HG02938 (cell line): ENCODE measurements around the gene AVP.
"Not testable (repeated sequence)": the region's sequence is repeated elsewhere in the genome, so short reads cannot be mapped to it uniquely, and the experiment has no call there.

Source experiments
- ATAC-seq: cut with Tn5 transposase; IDR thresholded peaks from one replicate; pipeline ENCODE4 v1.9.1; 2021; ENCODE audit warnings: mild to moderate bottlenecking, moderate library complexity; ENCODE audit not compliant: unreplicated experiment

The AVP gene

GRCh38 chr20:3084283-3084985 is at the start of gene AVP:
TSS of gene AVP (minus strand) at chr20:3084724. CDS start at chr20:3084674, 50 bp downstream.
- no peak for ATAC-seq

GRCh38 chr20:3134151-3134550 is 49.6 kb upstream of the AVP start:
- ATAC-seq = no peak

GRCh38 chr20:3133155-3133554 is 48.6 kb upstream of the AVP start:
- no peak for ATAC-seq

GRCh38 chr20:3130051-3130600 is 45.6 kb upstream of the AVP start:
- ATAC-seq = no peak

GRCh38 chr20:3129094-3129493 is 44.6 kb upstream of the AVP start:
- no peak for ATAC-seq

- no peak for ATAC-seq
Observed at GRCh38 chr20:3128275-3128984, 43.9 kb upstream of the AVP start.

GRCh38 chr20:3126527-3126859 is 42.0 kb upstream of the AVP start:
- no peak for ATAC-seq

GRCh38 chr20:3125776-3126526 is 41.4 kb upstream of the AVP start:
- ATAC-seq = not testable (repeated sequence)

- not testable (repeated sequence) for ATAC-seq
Observed at GRCh38 chr20:3124773-3125560, 40.4 kb upstream of the AVP start.

- not testable (repeated sequence) for ATAC-seq
Observed at GRCh38 chr20:3124163-3124562, 39.6 kb upstream of the AVP start.

GRCh38 chr20:3123542-3123941 is 39.0 kb upstream of the AVP start:
- ATAC-seq = no peak

- ATAC-seq = no peak
Observed at GRCh38 chr20:3121955-3122610, 37.6 kb upstream of the AVP start.

GRCh38 chr20:3121271-3121911 is 36.9 kb upstream of the AVP start:
- ATAC-seq = no peak

- no peak for ATAC-seq
Observed at GRCh38 chr20:3119044-3119443, 34.5 kb upstream of the AVP start.

GRCh38 chr20:3117839-3118379 is 33.4 kb upstream of the AVP start:
- not testable (repeated sequence) for ATAC-seq

GRCh38 chr20:3116341-3116740 is 31.8 kb upstream of the AVP start:
- no peak for ATAC-seq

GRCh38 chr20:3115190-3116107 is 30.9 kb upstream of the AVP start:
- ATAC-seq = no peak

GRCh38 chr20:3111995-3112394 is 27.5 kb upstream of the AVP start:
- no peak for ATAC-seq
